GM21390 (cell line): ENCODE data around the gene CYP2B6.
"Not testable (repeated sequence)": the region's sequence is repeated elsewhere in the genome, so short reads cannot be mapped to it uniquely, and the experiment has no call there.

ENCODE experiments used
- ATAC-seq: cut with Tn5 transposase; IDR thresholded peaks from one replicate; pipeline ENCODE4 v1.9.1; 2021; ENCODE audit not compliant: unreplicated experiment

CYP2B6 gene

GRCh38 chr19:40990972-40991381, at the start of gene CYP2B6:
Gene CYP2B6, plus strand, starts transcription at chr19:40991282. Its CDS starts 24 bp downstream, at chr19:40991306.
- no peak for ATAC-seq

- ATAC-seq: no peak
Measured at GRCh38 chr19:40941481-40942219, 49.4 kb upstream of the CYP2B6 start.

GRCh38 chr19:40945645-40946044, 45.4 kb upstream of the CYP2B6 start:
- no peak for ATAC-seq

GRCh38 chr19:40947114-40947513, 44.0 kb upstream of the CYP2B6 start:
- ATAC-seq: no peak

GRCh38 chr19:40947573-40947972, 43.5 kb upstream of the CYP2B6 start:
- ATAC-seq: no peak

GRCh38 chr19:40948580-40949299, 42.3 kb upstream of the CYP2B6 start:
- ATAC-seq: no peak

GRCh38 chr19:40954573-40954972, 36.5 kb upstream of the CYP2B6 start:
- no peak for ATAC-seq

- ATAC-seq: no peak
Measured at GRCh38 chr19:40959338-40959737, 31.7 kb upstream of the CYP2B6 start.

- no peak for ATAC-seq
Measured at GRCh38 chr19:40960062-40960685, 30.9 kb upstream of the CYP2B6 start.

GRCh38 chr19:40960780-40961179, 30.3 kb upstream of the CYP2B6 start:
- ATAC-seq: no peak

GRCh38 chr19:40962460-40962961, 28.6 kb upstream of the CYP2B6 start:
- no peak for ATAC-seq

- ATAC-seq: not testable (repeated sequence)
Measured at GRCh38 chr19:40964361-40964760, 26.7 kb upstream of the CYP2B6 start.

GRCh38 chr19:40965351-40965750, 25.7 kb upstream of the CYP2B6 start:
- not testable (repeated sequence) for ATAC-seq

- not testable (repeated sequence) for ATAC-seq
Measured at GRCh38 chr19:40966591-40966990, 24.5 kb upstream of the CYP2B6 start.

GRCh38 chr19:40968065-40968464, 23.0 kb upstream of the CYP2B6 start:
- ATAC-seq: not testable (repeated sequence)

- not testable (repeated sequence) for ATAC-seq
Measured at GRCh38 chr19:40969721-40970120, 21.4 kb upstream of the CYP2B6 start.

- ATAC-seq: not testable (repeated sequence)
Measured at GRCh38 chr19:40970396-40971345, 20.4 kb upstream of the CYP2B6 start.

- ATAC-seq: no peak
Measured at GRCh38 chr19:40974633-40975037, 16.4 kb upstream of the CYP2B6 start.

- no peak for ATAC-seq
Measured at GRCh38 chr19:40976134-40976533, 14.9 kb upstream of the CYP2B6 start.

- no peak for ATAC-seq
Measured at GRCh38 chr19:40976724-40977123, 14.4 kb upstream of the CYP2B6 start.
